Measurements from ENCODE around the gene ACVR1.
A peak's percentile ranks its signal among the peaks of the same experiment; 100 is the strongest.

The ACVR1 gene

GRCh38 chr2:157836531-157836930 lies 39.6 kb downstream of the ACVR1 start:
- TF ChIP-seq CTCF (IDR thresholded peaks at IDR 0.05; ENCODE audit: low read depth, low read length) = no peak
- DNase-seq (ENCODE audit: low read depth in 2 of 2) = no peak
- no peak overlapping the region for H3K4me3 ChIP-seq (replicated peaks in 1 of 2; ENCODE audit: low read depth in 2 of 2, low read length in 2 of 2)

- DNase-seq (ENCODE audit: low read depth in 2 of 2) = no peak
- TF ChIP-seq CTCF (IDR thresholded peaks at IDR 0.05; ENCODE audit: low read depth, low read length) = no peak
- no peak overlapping the region for H3K4me3 ChIP-seq (replicated peaks in 1 of 2; ENCODE audit: low read depth in 2 of 2, low read length in 2 of 2)
These were observed 40.7 kb downstream of the ACVR1 start for GRCh38 chr2:157835425-157835824.

GRCh38 chr2:157835006-157835405 lies 41.1 kb downstream of the ACVR1 start:
- DNase-seq (ENCODE audit: low read depth in 2 of 2) = no peak
- H3K4me3 ChIP-seq (replicated peaks in 1 of 2; ENCODE audit: low read depth in 2 of 2, low read length in 2 of 2) = no peak overlapping the region
- no peak for TF ChIP-seq CTCF (IDR thresholded peaks at IDR 0.05; ENCODE audit: low read depth, low read length)

- TF ChIP-seq CTCF (IDR thresholded peaks at IDR 0.05; ENCODE audit: low read depth, low read length) = no peak
- no peak for DNase-seq (ENCODE audit: low read depth in 2 of 2)
- no peak overlapping the region for H3K4me3 ChIP-seq (replicated peaks in 1 of 2; ENCODE audit: low read depth in 2 of 2, low read length in 2 of 2)
These were observed 42.4 kb downstream of the ACVR1 start for GRCh38 chr2:157833721-157834120.

GRCh38 chr2:157831573-157832315 lies 44.4 kb downstream of the ACVR1 start:
- H3K4me3 ChIP-seq (replicated peaks in 1 of 2; ENCODE audit: low read depth in 2 of 2, low read length in 2 of 2) = no peak overlapping the region
- no peak for TF ChIP-seq CTCF (IDR thresholded peaks at IDR 0.05; ENCODE audit: low read depth, low read length)
- DNase-seq (ENCODE audit: low read depth in 2 of 2) = no peak

GRCh38 chr2:157830696-157831570 lies 45.2 kb downstream of the ACVR1 start:
- peak; percentile 93 to 96 for DNase-seq (ENCODE audit: low read depth in 2 of 2)
- TF ChIP-seq CTCF (IDR thresholded peaks at IDR 0.05; ENCODE audit: low read depth, low read length) = no peak
- H3K4me3 ChIP-seq (replicated peaks in 1 of 2; ENCODE audit: low read depth in 2 of 2, low read length in 2 of 2) = no peak overlapping the region
